Measurements from ENCODE around the gene KIAA1614. TPM values are rescaled to one million over a fixed set of nuclear protein-coding genes. Genes with fewer than 3 reads are reported as not detected.

Gene KIAA1614
- polyA plus RNA-seq, 1 of the 3 experiments (the other 2 are of a cell fraction), result 1.1 TPM

- Histone ChIP-seq H4K20me1 (ENCODE audit: insufficient read depth) (no peaks in the 10 kb centered on the region), H3K79me2 (ENCODE audit: insufficient read depth) (no peaks in the 10 kb centered on the region), H2AFZ (ENCODE audit: low read depth) (no peak overlapping the region; the same call in 1 of the 2 replicates), H3K4me3 (ENCODE audit: low read depth in 2 of 2, low read length in 1 of 2) (0 out of 4 replicates have a peak overlapping the region, but pooled peaks of 1 of the 2 experiments have one; percentile 51), H3K4me1 (ENCODE audit: control insufficient read depth in 1 of 2, insufficient read depth in 2 of 2, low read depth in 1 of 2, low read length in 1 of 2) (no peaks in the 10 kb centered on the region), H3K4me2 (peak overlapping the region; percentile 66; the same call in 1 of the 2 replicates), H3K27ac (ENCODE audit: low read depth in 2 of 2, low read length in 1 of 2) (no peak overlapping the region), H3K36me3 (replicated peaks in 1 of 2; ENCODE audit: control insufficient read depth in 1 of 2, insufficient read depth in 2 of 2, low read length in 1 of 2) (no peaks in the 10 kb centered on the region), H3K9me3 (no peaks in the 10 kb centered on the region), H3K27me3 (ENCODE audit: insufficient read depth) (no peaks in the 10 kb centered on the region), H3K9me2 (no peaks in the 10 kb centered on the region), H3F3A (replicated peaks; ENCODE audit: insufficient read depth) (no peaks in the 10 kb centered on the region), H3K9ac (no peak overlapping the region)
- TF ChIP-seq GABPA (IDR thresholded peaks at IDR 0.05; ENCODE audit: low read depth) (no peak), YY1 (IDR thresholded peaks at IDR 0.05; ENCODE audit: low read depth) (no peak), RXRA (IDR thresholded peaks at IDR 0.05; ENCODE audit: borderline replicate concordance, low read depth) (no peak), MEF2A (IDR thresholded peaks at IDR 0.05; ENCODE audit: borderline replicate concordance, low read depth) (no peak), FOXM1 (IDR thresholded peaks at IDR 0.05; ENCODE audit: low read depth) (no peak), MXI1 (IDR thresholded peaks at IDR 0.05; ENCODE audit: low read depth, low read length) (no peak), GATA2 (CRISPR knock-in tag; IDR thresholded peaks at IDR 0.05) (no peak), IRF3 (IDR thresholded peaks at IDR 0.05; ENCODE audit: low read depth, low read length) (no peak), RCOR1 (IDR thresholded peaks at IDR 0.05; ENCODE audit: low read length) (no peak)
- POLR2A ChIA-PET, result no interaction called here
- peak; percentile 28 for DNase-seq
- CTCF ChIA-PET, result interaction anchor here (1.1 to 2.3 kb wide), 3 partner anchors 15 to 230 kb away, joined by 3 to 8 read pairs (median 5); no protein-coding TSS in a partner anchor
- 90% methylated on average over 14 of the region's 17 CpGs for WGBS (ENCODE audit: low lambda C conversion rate)
Observed at GRCh38 chr1:180911640-180912191, 981 bp upstream of the KIAA1614 start.

- H3K9me3 ChIP-seq, result no peaks in the 10 kb centered on the region
Observed at GRCh38 chr1:180912211-180912800, 391 bp upstream of the KIAA1614 start.

More at GRCh38 chr1:180912211-180912800, 391 bp upstream of the KIAA1614 start:
- Histone ChIP-seq H3K36me3 (replicated peaks in 1 of 2; ENCODE audit: control insufficient read depth in 1 of 2, insufficient read depth in 2 of 2, low read length in 1 of 2) (no peaks in the 10 kb centered on the region), H2AFZ (ENCODE audit: low read depth) (peak overlapping the region; percentile 41; the same call in 1 of the 2 replicates), H4K20me1 (ENCODE audit: insufficient read depth) (no peaks in the 10 kb centered on the region), H3K27ac (ENCODE audit: low read depth in 2 of 2, low read length in 1 of 2) (no peak overlapping the region), H3K4me1 (ENCODE audit: control insufficient read depth in 1 of 2, insufficient read depth in 2 of 2, low read depth in 1 of 2, low read length in 1 of 2) (no peaks in the 10 kb centered on the region), H3K27me3 (ENCODE audit: insufficient read depth) (no peaks in the 10 kb centered on the region), H3K79me2 (ENCODE audit: insufficient read depth) (no peaks in the 10 kb centered on the region), H3F3A (replicated peaks; ENCODE audit: insufficient read depth) (no peaks in the 10 kb centered on the region), H3K4me3 (ENCODE audit: low read depth in 2 of 2, low read length in 1 of 2) (peak overlapping the region; percentile 48 to 51), H3K9me2 (no peaks in the 10 kb centered on the region), H3K4me2 (peak overlapping the region; percentile 66), H3K9ac (peak overlapping the region; percentile 71)
- ChIA-PET CTCF (interaction anchor here (1.1 to 2.3 kb wide), 2 partner anchors 14 to 31 kb away, joined by 3 to 8 read pairs; no protein-coding TSS in a partner anchor), POLR2A (interaction anchor here (0.8 kb wide), 1 partner anchor 111 kb away, joined by 3 read pairs; the partner anchor contains the start of gene STX6)
- DNase-seq, result no peak
- WGBS (ENCODE audit: low lambda C conversion rate), result 57% methylated on average over 39 of the region's 71 CpGs
- TF ChIP-seq CTCF (IDR thresholded peaks at IDR 0.05) (no peak), ELF1 (IDR thresholded peaks at IDR 0.05) (no peak), POLR2AphosphoS5 (IDR thresholded peaks at IDR 0.05; ENCODE audit: low read depth, low read length) (no peak), SIN3A (IDR thresholded peaks at IDR 0.05; ENCODE audit: borderline replicate concordance, low read depth, low read length) (no peak), FOSL2 (IDR thresholded peaks at IDR 0.05; ENCODE audit: borderline replicate concordance, low read depth) (no peak), TEAD4 (IDR thresholded peaks at IDR 0.05; ENCODE audit: borderline replicate concordance, insufficient read depth) (no peak), PBX3 (IDR thresholded peaks at IDR 0.05) (no peak)
